ENCODE data around the gene NACA. TPM values are rescaled to one million over a fixed set of nuclear protein-coding genes. Genes with fewer than 3 reads are reported as not detected.
"Not testable (repeated sequence)": the region's sequence is repeated elsewhere in the genome, so short reads cannot be mapped to it uniquely, and the experiment has no call there.

Gene NACA
- total and polyA plus RNA-seq, 5 donors from 2014 or later: 920 to 1,280 (median 1,122) TPM

DNA sequence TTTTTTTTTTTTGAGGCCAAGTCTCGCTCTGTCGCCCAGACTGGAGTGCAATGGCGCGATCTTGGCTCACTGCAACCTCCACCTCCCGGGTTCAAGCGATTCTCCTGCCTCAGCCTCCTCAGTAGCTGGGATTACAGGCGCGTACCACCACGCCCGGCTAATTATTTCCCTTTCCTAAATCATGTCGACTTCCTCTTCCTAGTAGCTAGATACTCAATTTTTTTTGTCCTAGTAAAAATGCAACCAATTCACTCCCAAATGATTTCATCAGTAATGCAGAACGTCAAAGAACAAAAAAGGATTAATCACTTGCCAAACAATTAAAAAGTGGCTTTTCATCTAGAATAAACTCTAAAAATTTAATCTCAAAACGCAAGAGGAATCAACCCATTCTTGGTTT is 25.5 kb upstream of the NACA start:
- DNase-seq; H3K9me3 ChIP-seq (ENCODE audit: control insufficient read depth in 2 of 2, low read length in 2 of 2); H3K27me3 Mint-ChIP-seq; ATAC-seq (ENCODE audit: low read depth in 2 of 2); H3K27ac ChIP-seq (ENCODE audit: insufficient read depth, low read length, poor library complexity, severe bottlenecking); H3K9me3 Mint-ChIP-seq; H3K27me3 ChIP-seq (ENCODE audit: control insufficient read depth, insufficient read depth, low read length): not testable (repeated sequence)
- peak overlapping the region in 2 of 3 donors; percentile 84 to 95 for H3K27ac Mint-ChIP-seq
- peaks cover 20 to 45% (median 39%) of the 10 kb centered on the region in 4 donors for H3K4me1 Mint-ChIP-seq
- Histone ChIP-seq H3K36me3 (ENCODE audit: control insufficient read depth, insufficient read depth, low read length) (peaks cover 19% of the 10 kb centered on the region), H3K4me1 (ENCODE audit: control insufficient read depth, insufficient read depth, low read length, poor library complexity, severe bottlenecking) (peaks cover 12% of the 10 kb centered on the region), H3K4me3 (ENCODE audit: low read depth, low read length) (peak overlapping the region; percentile 97)
- H3K4me3 Mint-ChIP-seq: peak overlapping the region; percentile 69 to 99 (median 94)
- peaks cover 34% of the 10 kb centered on the region for H3K36me3 Mint-ChIP-seq

DNA sequence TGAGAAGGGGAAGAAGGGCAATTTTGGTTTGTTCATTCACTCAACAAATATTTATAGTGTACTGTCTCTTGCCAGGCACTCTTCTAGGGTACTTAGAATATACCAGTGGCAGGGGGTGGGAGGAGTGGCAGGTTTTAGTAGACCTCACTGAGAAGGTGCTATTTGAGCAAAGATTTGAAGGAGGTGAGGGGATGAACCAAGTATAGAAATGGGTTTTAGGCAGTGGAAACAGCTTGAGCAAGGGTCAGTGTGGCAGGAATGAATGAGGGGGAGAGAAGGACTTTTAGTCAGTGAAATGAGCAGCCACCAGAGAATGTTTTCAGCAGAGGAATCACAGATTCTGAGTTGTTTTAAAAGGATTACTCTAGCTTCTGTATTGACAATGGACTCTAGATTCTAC is 24.8 kb upstream of the NACA start:
- peak overlapping the region; percentile 32 for H3K4me3 ChIP-seq (ENCODE audit: low read depth, low read length)

DNA sequence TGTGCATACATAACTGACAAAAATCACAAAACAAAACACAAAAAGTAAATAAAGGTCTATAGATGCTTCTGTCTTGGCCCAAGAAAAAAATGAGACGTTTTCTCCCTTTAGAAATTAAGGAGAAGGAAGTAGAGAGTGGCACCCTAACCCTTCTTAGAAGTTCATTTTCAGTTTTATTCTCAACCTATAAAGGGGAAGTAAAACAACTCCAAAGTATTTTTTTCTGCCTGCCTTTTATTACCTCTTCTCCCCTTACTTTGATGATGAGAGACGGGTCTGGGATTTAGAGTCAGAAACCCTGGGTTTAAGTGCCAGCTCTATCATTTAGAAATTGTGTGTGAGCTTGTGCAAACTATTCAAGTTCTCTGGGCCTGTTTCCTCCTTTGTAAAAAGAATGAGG is 24.3 kb upstream of the NACA start:
- H3K27ac ChIP-seq (ENCODE audit: insufficient read depth, low read length, poor library complexity, severe bottlenecking): no peak overlapping the region

More for the DNA sequence above, 24.8 kb upstream of the NACA start:
- Histone ChIP-seq H3K4me1 (ENCODE audit: control insufficient read depth, insufficient read depth, low read length, poor library complexity, severe bottlenecking) (peaks cover 12% of the 10 kb centered on the region), H3K36me3 (ENCODE audit: control insufficient read depth, insufficient read depth, low read length) (peaks cover 26% of the 10 kb centered on the region), H3K9me3 (ENCODE audit: control insufficient read depth in 2 of 2, low read length in 2 of 2) (no peaks in the 10 kb centered on the region), H3K27ac (ENCODE audit: insufficient read depth, low read length, poor library complexity, severe bottlenecking) (no peak overlapping the region), H3K27me3 (ENCODE audit: control insufficient read depth, insufficient read depth, low read length) (no peaks in the 10 kb centered on the region)
- Mint-ChIP-seq H3K36me3 (peaks cover 34% of the 10 kb centered on the region), H3K4me3 (peak overlapping the region; percentile 22 to 96 (median 90)), H3K27ac (peak overlapping the region; percentile 40 to 81 (median 77)), H3K27me3 (peaks cover 5% of the 10 kb centered on the region), H3K4me1 (peaks cover 20 to 45% (median 39%) of the 10 kb centered on the region in 4 donors), H3K9me3 (no peaks in the 10 kb centered on the region)
- ATAC-seq (ENCODE audit: low read depth in 2 of 2) (no peak), DNase-seq (peak in 1 of 3 donors; percentile 11)

DNA sequence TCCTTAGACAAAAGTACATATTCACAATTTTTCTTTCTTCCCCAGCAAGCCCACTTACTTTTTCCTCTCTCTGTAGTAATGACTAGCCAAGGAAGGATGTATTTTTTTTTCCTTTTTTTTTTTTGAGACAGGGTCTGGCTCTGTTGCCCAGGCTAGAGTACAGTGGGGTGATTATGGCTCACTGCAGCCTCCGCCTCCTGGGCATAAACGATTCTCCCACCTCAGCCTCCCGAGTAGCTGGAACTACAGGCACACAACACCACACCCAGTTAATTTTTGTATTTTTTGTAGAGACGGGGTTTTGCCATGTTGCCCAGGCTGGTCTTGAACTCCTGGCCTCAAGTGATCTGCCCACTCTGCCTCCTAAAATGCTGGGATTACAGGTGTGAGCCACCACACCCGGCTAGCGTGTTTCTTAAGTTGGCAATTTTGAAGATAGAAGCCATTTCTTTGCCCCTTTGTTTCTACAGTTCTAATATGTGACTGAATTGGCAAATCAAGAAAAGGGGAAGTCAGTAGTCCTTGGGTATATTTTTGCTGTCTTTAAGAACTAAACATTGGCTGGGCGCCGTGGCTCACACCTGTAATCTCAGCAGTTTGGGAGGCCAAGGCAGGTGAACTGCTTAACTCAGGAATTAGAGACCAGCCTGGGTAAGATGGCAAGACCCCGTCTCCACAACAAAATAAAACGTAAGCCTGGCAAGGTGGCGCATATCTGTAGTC is 3.2 kb upstream of the NACA start:
- Mint-ChIP-seq H3K9me3 (no peaks in the 10 kb centered on the region), H3K4me3 (no peak overlapping the region), H3K36me3 (peaks cover 21% of the 10 kb centered on the region), H3K27ac (no peak overlapping the region), H3K4me1 (peaks cover 2 to 32% (median 16%) of the 10 kb centered on the region in 4 donors), H3K27me3 (no peaks in the 10 kb centered on the region)
- DNase-seq: no peak
- Histone ChIP-seq H3K4me3 (ENCODE audit: low read depth, low read length) (no peak overlapping the region), H3K36me3 (ENCODE audit: control insufficient read depth, insufficient read depth, low read length) (peaks cover 23% of the 10 kb centered on the region), H3K27ac (ENCODE audit: insufficient read depth, low read length, poor library complexity, severe bottlenecking) (no peak overlapping the region), H3K9me3 (ENCODE audit: control insufficient read depth in 2 of 2, low read length in 2 of 2) (no peaks in the 10 kb centered on the region), H3K4me1 (ENCODE audit: control insufficient read depth, insufficient read depth, low read length, poor library complexity, severe bottlenecking) (peaks cover 18% of the 10 kb centered on the region), H3K27me3 (ENCODE audit: control insufficient read depth, insufficient read depth, low read length) (no peaks in the 10 kb centered on the region)
- no peak for ATAC-seq (ENCODE audit: low read depth in 2 of 2)

More for the DNA sequence above, 24.3 kb upstream of the NACA start:
- no peak for ATAC-seq (ENCODE audit: low read depth in 2 of 2)
- Histone ChIP-seq H3K27me3 (ENCODE audit: control insufficient read depth, insufficient read depth, low read length) (no peaks in the 10 kb centered on the region), H3K36me3 (ENCODE audit: control insufficient read depth, insufficient read depth, low read length) (peaks cover 29% of the 10 kb centered on the region), H3K9me3 (ENCODE audit: control insufficient read depth in 2 of 2, low read length in 2 of 2) (no peaks in the 10 kb centered on the region), H3K4me1 (ENCODE audit: control insufficient read depth, insufficient read depth, low read length, poor library complexity, severe bottlenecking) (peaks cover 12% of the 10 kb centered on the region), H3K4me3 (ENCODE audit: low read depth, low read length) (no peak overlapping the region)
- Mint-ChIP-seq H3K36me3 (peaks cover 34% of the 10 kb centered on the region), H3K4me1 (peaks cover 20 to 45% (median 39%) of the 10 kb centered on the region in 4 donors), H3K4me3 (peak overlapping the region in 2 of 4 donors; percentile 87 to 93), H3K27me3 (peaks cover 5% of the 10 kb centered on the region), H3K9me3 (no peaks in the 10 kb centered on the region), H3K27ac (peak overlapping the region in 1 of 3 donors; percentile 77)
- DNase-seq: no peak

DNA sequence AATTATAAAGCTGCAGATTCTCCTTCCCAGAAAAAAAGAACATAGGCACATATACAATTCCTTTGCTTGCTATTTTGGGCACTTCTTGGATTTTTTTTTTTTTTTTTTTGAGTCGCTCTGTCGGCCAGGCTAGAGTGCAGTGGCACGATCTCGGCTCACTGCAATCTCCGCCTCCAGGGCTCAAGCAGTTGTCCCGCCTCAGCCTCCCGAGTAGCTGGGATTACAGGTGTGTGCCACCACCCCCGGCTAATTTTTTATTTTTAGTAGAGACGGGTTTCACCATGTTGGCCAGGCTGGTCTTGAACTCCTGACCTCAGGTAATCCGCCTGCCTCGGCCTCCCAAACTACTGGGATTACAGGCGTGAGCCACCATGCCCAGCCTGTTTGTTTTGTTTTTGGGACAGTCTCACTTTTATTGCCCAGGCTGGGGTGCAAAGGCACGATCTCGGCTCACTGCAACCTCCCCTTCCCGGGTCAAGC is 1.1 kb upstream of the NACA start:
- not testable (repeated sequence) for H3K9me3 Mint-ChIP-seq; H3K27me3 Mint-ChIP-seq; DNase-seq; H3K9me3 ChIP-seq (ENCODE audit: control insufficient read depth in 2 of 2, low read length in 2 of 2); H3K27me3 ChIP-seq (ENCODE audit: control insufficient read depth, insufficient read depth, low read length); ATAC-seq (ENCODE audit: low read depth in 2 of 2); H3K4me3 ChIP-seq (ENCODE audit: low read depth, low read length)
- Histone ChIP-seq H3K36me3 (ENCODE audit: control insufficient read depth, insufficient read depth, low read length) (peaks cover 29% of the 10 kb centered on the region), H3K4me1 (ENCODE audit: control insufficient read depth, insufficient read depth, low read length, poor library complexity, severe bottlenecking) (peaks cover 39% of the 10 kb centered on the region), H3K27ac (ENCODE audit: insufficient read depth, low read length, poor library complexity, severe bottlenecking) (peak overlapping the region; percentile 91)
- peaks cover 23% of the 10 kb centered on the region for H3K36me3 Mint-ChIP-seq
- H3K4me3 Mint-ChIP-seq: peak overlapping the region; percentile 43 to 99 (median 94)
- peak overlapping the region; percentile 98 to 99 (median 98) for H3K27ac Mint-ChIP-seq
- peaks cover 12 to 52% (median 30%) of the 10 kb centered on the region in 4 donors for H3K4me1 Mint-ChIP-seq

DNA sequence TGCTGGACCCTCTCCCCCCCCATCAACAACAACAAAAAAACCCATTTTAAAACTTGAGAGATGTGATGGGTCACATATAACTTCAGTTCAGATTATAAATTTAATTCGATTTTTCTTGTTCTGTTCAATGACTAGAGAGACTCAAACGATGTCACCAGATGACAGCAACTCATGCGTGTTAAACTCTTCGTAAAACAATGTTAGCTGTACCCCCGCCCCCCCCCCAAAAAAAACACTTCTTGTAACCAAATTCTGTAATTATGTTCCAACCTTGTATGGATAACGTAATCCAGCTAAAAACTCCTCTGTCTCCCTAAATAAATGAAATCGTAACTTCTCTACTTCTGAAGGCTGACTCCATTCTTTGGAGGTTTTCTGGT is 614 bp upstream of the NACA start:
- H3K27ac Mint-ChIP-seq: peak overlapping the region; percentile 98 to 99 (median 98)
- Histone ChIP-seq H3K4me3 (ENCODE audit: low read depth, low read length) (peak overlapping the region; percentile 98), H3K4me1 (ENCODE audit: control insufficient read depth, insufficient read depth, low read length, poor library complexity, severe bottlenecking) (peaks cover 44% of the 10 kb centered on the region), H3K9me3 (ENCODE audit: control insufficient read depth in 2 of 2, low read length in 2 of 2) (no peaks in the 10 kb centered on the region), H3K36me3 (ENCODE audit: control insufficient read depth, insufficient read depth, low read length) (peaks cover 28% of the 10 kb centered on the region), H3K27me3 (ENCODE audit: control insufficient read depth, insufficient read depth, low read length) (no peaks in the 10 kb centered on the region), H3K27ac (ENCODE audit: insufficient read depth, low read length, poor library complexity, severe bottlenecking) (peak overlapping the region; percentile 91)
- H3K4me3 Mint-ChIP-seq: peak overlapping the region; percentile 93 to 100 (median 98)
- H3K27me3 Mint-ChIP-seq: no peaks in the 10 kb centered on the region
- H3K4me1 Mint-ChIP-seq: peaks cover 15 to 58% (median 35%) of the 10 kb centered on the region in 4 donors
- DNase-seq (no peak), ATAC-seq (ENCODE audit: low read depth in 2 of 2) (no peak)
- peaks cover 20% of the 10 kb centered on the region for H3K36me3 Mint-ChIP-seq
- H3K9me3 Mint-ChIP-seq: no peaks in the 10 kb centered on the region

DNA sequence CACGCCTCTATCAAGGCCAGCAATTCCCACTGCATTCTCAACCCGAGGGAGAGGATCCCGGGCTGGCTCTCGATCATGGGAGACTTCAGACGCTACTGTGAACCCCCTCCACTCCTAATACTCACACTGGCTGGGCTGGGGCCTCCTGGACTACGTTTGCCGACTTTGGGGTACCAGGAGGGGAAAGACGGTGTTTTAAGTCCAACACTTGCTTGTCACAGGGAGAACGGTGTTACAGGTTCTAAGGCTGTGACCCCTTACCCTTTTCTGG is 463 bp downstream of the NACA start:
- ATAC-seq (ENCODE audit: low read depth in 2 of 2) (no peak), DNase-seq (no peak)
- H3K4me3 Mint-ChIP-seq: peak overlapping the region; percentile 93 to 100 (median 98)
- H3K27ac ChIP-seq (ENCODE audit: insufficient read depth, low read length, poor library complexity, severe bottlenecking): peak overlapping the region; percentile 91
- H3K9me3 ChIP-seq (ENCODE audit: control insufficient read depth in 2 of 2, low read length in 2 of 2): no peaks in the 10 kb centered on the region
- H3K4me1 Mint-ChIP-seq: peaks cover 26 to 68% (median 46%) of the 10 kb centered on the region in 4 donors
- H3K36me3 Mint-ChIP-seq: peaks cover 31% of the 10 kb centered on the region
- H3K27me3 Mint-ChIP-seq: no peaks in the 10 kb centered on the region
- H3K4me1 ChIP-seq (ENCODE audit: control insufficient read depth, insufficient read depth, low read length, poor library complexity, severe bottlenecking): peaks cover 53% of the 10 kb centered on the region
- H3K4me3 ChIP-seq (ENCODE audit: low read depth, low read length): peak overlapping the region; percentile 98
- peaks cover 39% of the 10 kb centered on the region for H3K36me3 ChIP-seq (ENCODE audit: control insufficient read depth, insufficient read depth, low read length)
- no peaks in the 10 kb centered on the region for H3K27me3 ChIP-seq (ENCODE audit: control insufficient read depth, insufficient read depth, low read length)
- peak overlapping the region; percentile 98 to 99 (median 98) for H3K27ac Mint-ChIP-seq
- no peaks in the 10 kb centered on the region for H3K9me3 Mint-ChIP-seq

Data from CD4-positive, CD25-positive, alpha-beta regulatory T cell (primary cell).